Upper lobe of left lung (tissue), 4 donors: ENCODE data around the gene TIGIT.

Experiments used
- POLR2A ChIP-seq, 4 donors: fragments of 450-650 bp; IDR thresholded peaks; one replicate each; pipeline ENCODE4 v1.5.1; 2016 to 2017; ENCODE audit warnings: antibody characterized with exemption in 4 of 4, mild to moderate bottlenecking in 2 of 4
- POLR2AphosphoS5 ChIP-seq, 2 donors: sonication (generic); formaldehyde crosslinking; IDR thresholded peaks; one replicate each; pipeline ENCODE4 v1.5.1; 2017; ENCODE audit warnings: antibody characterized with exemption in 2 of 2

DNA sequence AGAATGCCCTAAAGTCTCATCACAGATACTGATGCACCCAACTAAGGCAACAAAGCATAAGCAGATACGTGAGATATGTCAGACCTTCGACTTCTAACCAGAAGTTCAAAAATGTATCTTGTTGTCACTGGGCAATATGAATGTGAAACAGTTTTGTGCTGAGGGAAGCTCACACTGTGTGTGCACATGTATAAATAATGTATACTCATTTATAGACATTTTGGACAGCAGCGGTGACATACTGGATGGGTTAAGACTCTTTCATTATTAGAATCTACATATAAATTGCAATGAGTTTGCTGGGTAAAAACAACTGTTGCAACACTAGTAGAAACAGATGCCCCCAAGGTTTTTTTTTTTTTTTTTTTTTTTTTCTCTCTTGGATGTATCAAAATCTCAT lies 37.9 kb downstream of the TIGIT start:
- TF ChIP-seq POLR2AphosphoS5 (IDR thresholded peaks at IDR 0.05) (no peak), POLR2A (IDR thresholded peaks at IDR 0.05) (no peak)
